DND-41 (cell line): ENCODE measurements around the gene PCED1A.

Experiments used
- ATAC-seq: fragments of 200-7000 bp; cut with Tn5 transposase; 3 replicates; pipeline ENCODE4 v1.9.1; 2021; ENCODE audit warnings: low read depth; ENCODE audit not compliant: insufficient read depth
- DNase-seq: peaks from one replicate; pipeline ENCODE4 v3.0.0-alpha.2; 2020
- H2AFZ ChIP-seq: 2 replicates; pipeline ENCODE4 v1.6.0; 2012; ENCODE audit warnings: low read depth, low read length
- H3K27ac ChIP-seq: 2 replicates; pipeline ENCODE4 v1.5.1; 2012; ENCODE audit warnings: low read length, inconsistent platforms
- H3K27me3 ChIP-seq: fragments of 200-600 bp; sonication (generic); 2 replicates; pipeline ENCODE4 v1.6.0; 2012; ENCODE audit warnings: low read length, mild to moderate bottlenecking, inconsistent platforms; ENCODE audit not compliant: insufficient read depth, poor library complexity
- H3K36me3 ChIP-seq: 2 replicates; pipeline ENCODE4 v1.5.1; 2012; ENCODE audit warnings: low read length, inconsistent platforms; ENCODE audit not compliant: insufficient read depth
- H3K4me1 ChIP-seq: 2 replicates; pipeline ENCODE4 v1.5.1; 2012; ENCODE audit warnings: mild to moderate bottlenecking, low read length; ENCODE audit not compliant: insufficient read depth
- H3K4me2 ChIP-seq: 2 replicates; pipeline ENCODE4 v1.6.0; 2012; ENCODE audit warnings: mild to moderate bottlenecking, moderate library complexity, low read length, inconsistent platforms; ENCODE audit not compliant: insufficient read depth
- H3K4me3 ChIP-seq, 2 experiments: fragments of 200-600 bp in 1 of 2; shearing (Covaris generic) in 1 of 2; 2 replicates each; pipeline ENCODE4 v1.5.1; 2012 to 2016; ENCODE audit warnings: inconsistent platforms in 2 of 2, low read length in 2 of 2, mild to moderate bottlenecking in 2 of 2, low read depth in 1 of 2, moderate library complexity in 1 of 2
- H3K79me2 ChIP-seq: 2 replicates; pipeline ENCODE4 v1.6.0; 2012; ENCODE audit warnings: low read length, inconsistent platforms; ENCODE audit not compliant: insufficient read depth
- H3K9ac ChIP-seq: 2 replicates; pipeline ENCODE4 v1.6.0; 2012; ENCODE audit warnings: low read depth, mild to moderate bottlenecking, inconsistent platforms, low read length, moderate library complexity
- H3K9me3 ChIP-seq: 2 replicates; pipeline ENCODE4 v1.5.1; 2012; ENCODE audit warnings: low read length, moderate library complexity, mild to moderate bottlenecking, inconsistent platforms; ENCODE audit not compliant: insufficient read depth, severe bottlenecking
- H4K20me1 ChIP-seq: 2 replicates; pipeline ENCODE4 v1.6.0; 2012; ENCODE audit warnings: low read length; ENCODE audit not compliant: insufficient read depth
- CTCF ChIP-seq: IDR thresholded peaks from 2 replicates; pipeline ENCODE4 v1.5.1; 2012; ENCODE audit warnings: borderline replicate concordance, low read length, moderate library complexity, mild to moderate bottlenecking; ENCODE audit not compliant: poor library complexity, severe bottlenecking; ENCODE audit errors: extremely low read depth
- EZH2 ChIP-seq: IDR thresholded peaks from 3 replicates; pipeline ENCODE4 v1.6.1; 2012; ENCODE audit warnings: borderline replicate concordance, low read depth, mild to moderate bottlenecking, moderate library complexity, low read length, inconsistent platforms; ENCODE audit not compliant: severe bottlenecking

Gene PCED1A

GRCh38 chr20:2806351-2806701 lies 34.1 kb downstream of the PCED1A start:
- H3K4me3 ChIP-seq: no peak overlapping the region
- peaks cover 19% of the 10 kb centered on the region for H3K27me3 ChIP-seq
- H3K9ac ChIP-seq: no peak overlapping the region
- no peaks in the 10 kb centered on the region for H3K79me2 ChIP-seq
- peaks cover 10% of the 10 kb centered on the region; the same call in 1 of the 2 replicates for H4K20me1 ChIP-seq
- ATAC-seq (no peak), DNase-seq (no peak)
- no peaks in the 10 kb centered on the region for H3K9me3 ChIP-seq
- no peak overlapping the region for H2AFZ ChIP-seq
- no peaks in the 10 kb centered on the region for H3K4me1 ChIP-seq
- H3K36me3 ChIP-seq: no peaks in the 10 kb centered on the region
- H3K27ac ChIP-seq: no peak overlapping the region
- TF ChIP-seq EZH2: no peak
- TF ChIP-seq CTCF: no peak
- H3K4me2 ChIP-seq: no peak overlapping the region

GRCh38 chr20:2805689-2806350 lies 34.6 kb downstream of the PCED1A start:
- no peaks in the 10 kb centered on the region for H3K79me2 ChIP-seq

GRCh38 chr20:2804852-2805688 lies 35.4 kb downstream of the PCED1A start:
- Histone ChIP-seq H3K27me3 (peaks cover 30% of the 10 kb centered on the region), H3K36me3 (no peaks in the 10 kb centered on the region), H3K79me2 (no peaks in the 10 kb centered on the region), H3K4me3 (no peak overlapping the region), H3K27ac (no peak overlapping the region), H3K9me3 (no peaks in the 10 kb centered on the region), H3K4me2 (no peak overlapping the region), H3K9ac (no peak overlapping the region), H4K20me1 (peaks cover 10% of the 10 kb centered on the region), H3K4me1 (no peaks in the 10 kb centered on the region), H2AFZ (no peak overlapping the region)
- no peak for TF ChIP-seq CTCF
- no peak for TF ChIP-seq EZH2
- DNase-seq: no peak
- ATAC-seq: no peak

More at GRCh38 chr20:2805689-2806350, 34.6 kb downstream of the PCED1A start:
- TF ChIP-seq CTCF (no peak), EZH2 (no peak)
- DNase-seq: no peak
- Histone ChIP-seq H4K20me1 (peaks cover 10% of the 10 kb centered on the region; the same call in 1 of the 2 replicates), H3K9ac (no peak overlapping the region), H3K27ac (no peak overlapping the region), H2AFZ (no peak overlapping the region), H3K4me1 (no peaks in the 10 kb centered on the region), H3K9me3 (no peaks in the 10 kb centered on the region), H3K36me3 (no peaks in the 10 kb centered on the region), H3K4me2 (no peak overlapping the region), H3K27me3 (peaks cover 24% of the 10 kb centered on the region), H3K4me3 (no peak overlapping the region)
- no peak for ATAC-seq
